Naive thymus-derived CD8-positive, alpha-beta T cell (primary cell): Measurements from ENCODE around the gene MSMB. TPM values are rescaled to one million over a fixed set of nuclear protein-coding genes. Genes with fewer than 3 reads are reported as not detected.
"Not testable (repeated sequence)": the region's sequence is repeated elsewhere in the genome, so short reads cannot be mapped to it uniquely, and the experiment has no call there.

Source experiments
- ATAC-seq, 2 donors: fragments of 150-1000 bp; cut with Tn5 transposase in 1 of 2; sonication (Bioruptor Pico), chemical (Tn5 transposase) in 1 of 2; 1 replicate in 1 of 2; 2 replicates in 1 of 2; pipeline ENCODE4 v1.10.0; 2021; ENCODE audit warnings: mild to moderate bottlenecking in 2 of 2, moderate library complexity in 2 of 2
- POLR2A ChIA-PET: fragments of 350-600 bp; sonication (Branson Sonifier 250); formaldehyde crosslinking; loops from one replicate; lab custom pipeline; 2021; ENCODE audit warnings: antibody characterized with exemption; lab: Charles Lee
- DNase-seq, 10 donors: peaks; one replicate each; pipeline versions ENCODE4 v3.0.0 to v3.0.0-alpha.2; 2020 to 2022
- H3K27ac Mint-ChIP-seq, 10 donors: one replicate each; pipeline ENCODE4 v1.8.0; 2020 to 2022; ENCODE audit warnings: mild to moderate bottlenecking in 10 of 10, mixed read lengths in 10 of 10, moderate library complexity in 4 of 10, inconsistent platforms in 1 of 10
- H3K27me3 Mint-ChIP-seq, 5 donors: one replicate each; pipeline ENCODE4 v1.8.0; 2021 to 2022; ENCODE audit warnings: mixed read lengths in 5 of 5
- H3K36me3 Mint-ChIP-seq, 3 donors: one replicate each; pipeline ENCODE4 v1.8.0; 2020 to 2022; ENCODE audit warnings: mixed read lengths in 3 of 3, mild to moderate bottlenecking in 2 of 3, inconsistent platforms in 1 of 3
- H3K4me1 Mint-ChIP-seq, 4 donors: one replicate each; pipeline ENCODE4 v1.8.0; 2021 to 2022; ENCODE audit warnings: mixed read lengths in 4 of 4
- H3K4me3 Mint-ChIP-seq, 10 donors: one replicate each; pipeline ENCODE4 v1.8.0; 2020 to 2022; ENCODE audit warnings: mild to moderate bottlenecking in 10 of 10, mixed read lengths in 10 of 10, moderate library complexity in 6 of 10, inconsistent platforms in 1 of 10
- H3K9me3 Mint-ChIP-seq, 9 donors: one replicate each; pipeline ENCODE4 v1.8.0; 2020 to 2022; ENCODE audit warnings: mixed read lengths in 9 of 9, mild to moderate bottlenecking in 3 of 9, inconsistent platforms in 1 of 9, moderate library complexity in 1 of 9
- polyA plus RNA-seq, 3 donors: library from polyadenylated mRNA; unstranded; fragments of 300-500 nt; fragmentation: Illumina TruSeq; gene quantifications; one replicate each; pipeline ENCODE4 v1.2.3, GENCODE V29; 2021
- total RNA-seq, 8 experiments: library from RNA in 2 of 8; stranded (reverse) in 2 of 8; gene quantifications; one replicate each; pipeline ENCODE4 v1.2.3 and lab custom pipeline; 2021 to 2026

The MSMB gene
- total and polyA plus RNA-seq, 5 experiments from 2014 or later: not detected

DNA sequence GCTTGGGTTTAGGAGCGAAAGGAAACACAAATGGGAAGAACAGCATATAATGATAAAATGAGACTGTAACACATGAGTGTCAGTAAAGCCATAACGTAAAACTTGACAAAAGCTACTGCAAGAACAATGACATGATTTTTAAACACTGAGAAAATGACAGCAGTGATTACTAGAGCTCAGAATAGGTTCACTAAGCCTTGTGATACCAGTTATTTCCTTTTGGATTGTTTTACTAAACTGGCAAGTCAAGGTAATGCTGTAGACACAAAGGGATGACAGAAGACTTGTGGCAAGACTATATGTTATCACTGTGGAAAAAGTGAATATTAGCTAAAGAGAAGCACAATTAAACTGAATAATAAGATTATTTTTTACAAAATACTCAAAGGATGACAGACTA is 28.3 kb downstream of the MSMB start:
- Mint-ChIP-seq H3K27ac (peak overlapping the region in 8 of 10 donors; percentile 12 to 84 (median 48)), H3K9me3 (no peaks in the 10 kb centered on the region), H3K36me3 (peaks cover 0 to 60% (median 5%) of the 10 kb centered on the region in 3 donors), H3K4me3 (peak overlapping the region in 1 of 10 donors; percentile 14), H3K27me3 (no peaks in the 10 kb centered on the region), H3K4me1 (peaks cover 23 to 62% (median 57%) of the 10 kb centered on the region in 4 donors)
- no peak for ATAC-seq
- no peak for DNase-seq
- POLR2A ChIA-PET: interaction anchor here (0.6 kb wide), 1 partner anchor 10 kb away, joined by 7 read pairs; no protein-coding TSS in a partner anchor

GRCh38 chr10:46016811-46017210 is 29.3 kb downstream of the MSMB start:
- ATAC-seq (no peak), DNase-seq (no peak)
- Mint-ChIP-seq H3K4me1 (peaks cover 19 to 54% (median 50%) of the 10 kb centered on the region in 4 donors), H3K4me3 (no peak overlapping the region), H3K9me3 (no peaks in the 10 kb centered on the region), H3K27me3 (no peaks in the 10 kb centered on the region), H3K27ac (peak overlapping the region in 9 of 10 donors; percentile 5 to 82 (median 53)), H3K36me3 (peaks cover 0 to 63% (median 5%) of the 10 kb centered on the region in 3 donors)
- POLR2A ChIA-PET: no interaction called here

- POLR2A ChIA-PET: no interaction called here
- Mint-ChIP-seq H3K4me3 (no peak overlapping the region), H3K4me1 (peaks cover 19 to 50% (median 44%) of the 10 kb centered on the region in 4 donors), H3K9me3 (no peaks in the 10 kb centered on the region), H3K27me3 (no peaks in the 10 kb centered on the region), H3K36me3 (peaks cover 0 to 69% (median 5%) of the 10 kb centered on the region in 3 donors), H3K27ac (peak overlapping the region in 4 of 10 donors; percentile 31 to 82 (median 64))
- ATAC-seq (no peak), DNase-seq (no peak)
Observed at GRCh38 chr10:46016190-46016589, 29.9 kb downstream of the MSMB start.

GRCh38 chr10:46014683-46015405 is 31.2 kb downstream of the MSMB start:
- no peak overlapping the region for H3K4me3 Mint-ChIP-seq

GRCh38 chr10:46014206-46014605 is 31.9 kb downstream of the MSMB start:
- Mint-ChIP-seq H3K36me3 (peaks cover 0 to 85% (median 5%) of the 10 kb centered on the region in 3 donors), H3K9me3 (no peaks in the 10 kb centered on the region), H3K27me3 (no peaks in the 10 kb centered on the region), H3K27ac (peak overlapping the region in 7 of 10 donors; percentile 28 to 71 (median 41)), H3K4me1 (peaks cover 9 to 35% (median 26%) of the 10 kb centered on the region in 4 donors), H3K4me3 (no peak overlapping the region)
- DNase-seq (no peak), ATAC-seq (no peak)
- POLR2A ChIA-PET: no interaction called here

More at GRCh38 chr10:46014683-46015405, 31.2 kb downstream of the MSMB start:
- peak overlapping the region in 9 of 10 donors; percentile 28 to 82 (median 41) for H3K27ac Mint-ChIP-seq
- DNase-seq (no peak), ATAC-seq (no peak)
- POLR2A ChIA-PET: no interaction called here
- H3K4me1 Mint-ChIP-seq: peaks cover 15 to 41% (median 32%) of the 10 kb centered on the region in 4 donors
- no peaks in the 10 kb centered on the region for H3K9me3 Mint-ChIP-seq
- H3K36me3 Mint-ChIP-seq: peaks cover 0 to 78% (median 5%) of the 10 kb centered on the region in 3 donors
- no peaks in the 10 kb centered on the region for H3K27me3 Mint-ChIP-seq

DNA sequence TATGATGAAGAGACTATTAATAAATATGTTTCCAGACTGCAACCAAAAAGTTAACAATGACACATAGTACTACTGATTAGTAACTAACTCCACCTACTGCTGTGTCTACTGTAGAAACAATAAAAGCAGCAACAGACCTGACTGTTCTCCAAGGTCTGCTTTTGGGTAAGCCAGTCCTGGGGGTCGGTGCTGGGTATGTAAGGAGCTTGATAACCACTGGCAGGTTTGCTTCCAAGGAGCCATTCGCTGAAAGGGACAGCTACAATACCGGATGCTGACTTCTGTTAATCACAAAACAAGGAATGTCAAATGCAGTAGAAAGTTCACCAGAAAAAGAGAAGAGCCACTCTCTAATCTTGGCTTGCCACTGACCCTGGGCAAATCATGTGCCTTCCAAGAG is 33.3 kb downstream of the MSMB start:
- POLR2A ChIA-PET: no interaction called here
- no peak for ATAC-seq
- peaks cover 5 to 20% (median 12%) of the 10 kb centered on the region in 4 donors for H3K4me1 Mint-ChIP-seq
- no peaks in the 10 kb centered on the region for H3K27me3 Mint-ChIP-seq
- no peak overlapping the region for H3K4me3 Mint-ChIP-seq
- no peak for DNase-seq
- peak overlapping the region in 2 of 10 donors; percentile 30 to 41 for H3K27ac Mint-ChIP-seq
- peaks cover 6 to 90% (median 12%) of the 10 kb centered on the region in 3 donors for H3K36me3 Mint-ChIP-seq
- no peaks in the 10 kb centered on the region for H3K9me3 Mint-ChIP-seq

DNA sequence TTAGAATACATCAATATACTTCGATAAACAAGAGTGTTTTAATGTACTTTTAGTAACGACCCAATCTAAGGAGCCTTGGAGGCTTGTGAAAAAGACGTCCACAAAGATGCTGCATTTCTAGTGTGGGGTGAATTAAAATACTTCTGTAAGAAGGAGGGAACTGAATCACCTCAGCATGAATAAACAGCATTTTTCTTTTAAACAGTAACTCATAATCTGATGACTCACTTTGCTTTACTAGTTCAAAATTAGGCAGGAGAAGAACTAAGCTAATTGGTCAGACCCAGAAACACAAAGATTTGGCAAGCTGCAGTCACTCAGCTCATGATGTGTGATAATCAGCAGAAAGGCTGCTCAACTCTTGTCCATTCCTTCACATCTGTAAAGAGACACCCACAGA is 39.9 kb downstream of the MSMB start:
- DNase-seq (no peak), ATAC-seq (no peak)
- POLR2A ChIA-PET: no interaction called here
- H3K4me3 Mint-ChIP-seq: no peak overlapping the region
- peaks cover 0 to 5% (median 2%) of the 10 kb centered on the region in 4 donors for H3K4me1 Mint-ChIP-seq
- no peaks in the 10 kb centered on the region for H3K27me3 Mint-ChIP-seq
- no peaks in the 10 kb centered on the region for H3K9me3 Mint-ChIP-seq
- peak overlapping the region in 4 of 10 donors; percentile 13 to 50 (median 30) for H3K27ac Mint-ChIP-seq
- peaks cover 6 to 90% (median 26%) of the 10 kb centered on the region in 3 donors for H3K36me3 Mint-ChIP-seq

- peaks cover 6 to 88% (median 26%) of the 10 kb centered on the region in 3 donors for H3K36me3 Mint-ChIP-seq
- no peak for ATAC-seq
Observed at GRCh38 chr10:46005383-46005782, 40.7 kb downstream of the MSMB start.

GRCh38 chr10:46004963-46005362 is 41.1 kb downstream of the MSMB start:
- Mint-ChIP-seq H3K4me3 (no peak overlapping the region), H3K4me1 (peaks cover 0 to 2% (median 0%) of the 10 kb centered on the region in 4 donors), H3K27ac (peak overlapping the region in 2 of 10 donors; percentile 20 to 49), H3K36me3 (peaks cover 6 to 88% (median 30%) of the 10 kb centered on the region in 3 donors), H3K27me3 (no peaks in the 10 kb centered on the region), H3K9me3 (no peaks in the 10 kb centered on the region)
- POLR2A ChIA-PET: no interaction called here
- ATAC-seq (no peak), DNase-seq (no peak)

More at GRCh38 chr10:46005383-46005782, 40.7 kb downstream of the MSMB start:
- H3K4me1 Mint-ChIP-seq: peaks cover 0 to 2% (median under 1%) of the 10 kb centered on the region in 4 donors
- no peak for DNase-seq
- H3K9me3 Mint-ChIP-seq: no peaks in the 10 kb centered on the region
- H3K4me3 Mint-ChIP-seq: no peak overlapping the region
- H3K27ac Mint-ChIP-seq: peak overlapping the region in 3 of 10 donors; percentile 20 to 73 (median 49)
- POLR2A ChIA-PET: no interaction called here
- H3K27me3 Mint-ChIP-seq: no peaks in the 10 kb centered on the region

- Mint-ChIP-seq H3K27ac (peak overlapping the region in 5 of 10 donors; percentile 16 to 73 (median 51)), H3K36me3 (peaks cover 8 to 88% (median 41%) of the 10 kb centered on the region in 3 donors), H3K27me3 (no peaks in the 10 kb centered on the region), H3K9me3 (peaks cover 0 to 9% (median 0%) of the 10 kb centered on the region in 9 donors), H3K4me3 (no peak overlapping the region), H3K4me1 (peaks cover 0 to under 1% (median 0%) of the 10 kb centered on the region in 4 donors)
- POLR2A ChIA-PET: interaction anchor here (1.3 kb wide), 1 partner anchor 103 kb away, joined by 3 read pairs; no protein-coding TSS in a partner anchor
- DNase-seq (no peak), ATAC-seq (no peak)
Observed at GRCh38 chr10:46002916-46003693, 43.0 kb downstream of the MSMB start.

DNA sequence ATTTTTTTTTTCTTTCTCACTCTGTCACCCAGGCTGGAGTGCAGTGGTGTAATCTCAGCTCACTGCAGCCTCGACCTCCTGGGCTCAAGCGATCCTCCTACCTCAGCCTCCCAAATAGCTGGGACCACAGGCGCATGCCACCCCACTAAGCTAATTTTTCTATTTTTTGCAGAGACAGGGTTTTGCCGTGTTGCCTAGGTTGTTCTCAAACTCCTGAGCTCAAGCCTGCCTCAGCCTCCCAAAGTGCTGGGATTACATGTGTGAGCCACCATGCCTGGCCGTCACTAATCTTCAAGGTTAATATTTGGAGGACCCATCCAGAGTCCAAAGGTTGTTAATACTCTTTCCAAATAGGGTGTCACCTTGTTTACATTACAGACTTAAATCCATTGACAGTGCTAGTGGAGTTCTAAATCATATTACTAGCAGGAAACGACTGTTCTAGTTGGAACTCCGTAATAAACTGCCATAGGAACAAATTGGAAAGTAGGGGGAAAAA is 43.8 kb downstream of the MSMB start:
- POLR2A ChIA-PET, H3K4me3 Mint-ChIP-seq, H3K4me1 Mint-ChIP-seq, H3K9me3 Mint-ChIP-seq, H3K27me3 Mint-ChIP-seq, ATAC-seq, DNase-seq: not testable (repeated sequence)
- peaks cover 7 to 87% (median 42%) of the 10 kb centered on the region in 3 donors for H3K36me3 Mint-ChIP-seq
- peak overlapping the region in 3 of 10 donors; percentile 20 to 47 (median 28) for H3K27ac Mint-ChIP-seq

- Mint-ChIP-seq H3K36me3 (peaks cover 7 to 83% (median 37%) of the 10 kb centered on the region in 3 donors), H3K9me3 (peaks cover 0 to 9% (median 0%) of the 10 kb centered on the region in 9 donors), H3K27me3 (no peaks in the 10 kb centered on the region), H3K4me3 (no peak overlapping the region), H3K27ac (peak overlapping the region in 3 of 10 donors; percentile 6 to 19 (median 10)), H3K4me1 (peaks cover 0 to 3% (median under 1%) of the 10 kb centered on the region in 4 donors)
- POLR2A ChIA-PET: no interaction called here
- ATAC-seq: no peak
- no peak for DNase-seq
Observed at GRCh38 chr10:46001187-46001756, 44.8 kb downstream of the MSMB start.
